GM19397 (cell line): ENCODE data around the gene RAD23A.
"Not testable (repeated sequence)": the region's sequence is repeated elsewhere in the genome, so short reads cannot be mapped to it uniquely, and the experiment has no call there.

Experiments
- ATAC-seq: cut with Tn5 transposase; IDR thresholded peaks from one replicate; pipeline ENCODE4 v1.9.1; 2021; ENCODE audit warnings: mild to moderate bottlenecking, moderate library complexity; ENCODE audit not compliant: unreplicated experiment

The RAD23A gene

GRCh38 chr19:12954612-12954962 is 8.9 kb downstream of the RAD23A start:
- no peak for ATAC-seq

DNA sequence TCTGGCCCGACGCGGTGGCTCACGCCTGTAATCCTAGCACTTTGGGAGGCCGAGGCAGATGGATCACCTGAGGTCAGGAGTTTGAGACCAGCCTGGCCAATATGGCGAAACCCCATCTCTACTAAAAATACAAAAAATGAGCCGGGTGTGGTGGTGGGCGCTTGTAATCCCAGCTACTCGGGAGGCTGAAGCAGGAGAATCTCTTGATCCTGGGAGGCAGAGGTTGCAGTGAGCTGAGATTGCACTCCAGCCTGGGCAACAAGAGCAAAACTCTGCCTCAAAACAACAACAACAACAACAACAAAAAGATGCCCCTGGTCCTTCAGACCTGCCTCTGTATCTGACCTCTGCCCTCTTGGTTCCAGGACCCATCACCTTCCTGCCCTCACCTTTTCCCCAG is 9.9 kb downstream of the RAD23A start:
- ATAC-seq: not testable (repeated sequence)

DNA sequence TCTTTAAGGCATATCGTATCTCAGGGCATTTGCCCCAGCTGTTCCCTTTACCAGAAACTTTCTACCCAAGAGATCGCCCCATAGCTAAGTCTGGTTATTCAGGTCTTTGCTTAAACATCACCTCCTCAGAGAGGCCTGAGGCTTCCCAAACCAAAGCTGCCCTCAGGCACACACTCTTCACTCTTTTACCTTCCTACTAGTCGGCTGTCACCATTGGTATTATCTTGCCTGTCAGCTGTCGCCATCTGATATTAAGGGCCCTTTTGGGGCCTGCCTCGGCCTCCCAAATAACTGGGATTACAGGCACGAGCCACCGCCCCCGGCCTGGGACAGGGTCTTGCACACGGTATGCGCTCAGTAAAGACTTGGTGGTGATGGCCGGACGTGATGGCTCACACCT is 10.3 kb downstream of the RAD23A start:
- ATAC-seq: no peak

DNA sequence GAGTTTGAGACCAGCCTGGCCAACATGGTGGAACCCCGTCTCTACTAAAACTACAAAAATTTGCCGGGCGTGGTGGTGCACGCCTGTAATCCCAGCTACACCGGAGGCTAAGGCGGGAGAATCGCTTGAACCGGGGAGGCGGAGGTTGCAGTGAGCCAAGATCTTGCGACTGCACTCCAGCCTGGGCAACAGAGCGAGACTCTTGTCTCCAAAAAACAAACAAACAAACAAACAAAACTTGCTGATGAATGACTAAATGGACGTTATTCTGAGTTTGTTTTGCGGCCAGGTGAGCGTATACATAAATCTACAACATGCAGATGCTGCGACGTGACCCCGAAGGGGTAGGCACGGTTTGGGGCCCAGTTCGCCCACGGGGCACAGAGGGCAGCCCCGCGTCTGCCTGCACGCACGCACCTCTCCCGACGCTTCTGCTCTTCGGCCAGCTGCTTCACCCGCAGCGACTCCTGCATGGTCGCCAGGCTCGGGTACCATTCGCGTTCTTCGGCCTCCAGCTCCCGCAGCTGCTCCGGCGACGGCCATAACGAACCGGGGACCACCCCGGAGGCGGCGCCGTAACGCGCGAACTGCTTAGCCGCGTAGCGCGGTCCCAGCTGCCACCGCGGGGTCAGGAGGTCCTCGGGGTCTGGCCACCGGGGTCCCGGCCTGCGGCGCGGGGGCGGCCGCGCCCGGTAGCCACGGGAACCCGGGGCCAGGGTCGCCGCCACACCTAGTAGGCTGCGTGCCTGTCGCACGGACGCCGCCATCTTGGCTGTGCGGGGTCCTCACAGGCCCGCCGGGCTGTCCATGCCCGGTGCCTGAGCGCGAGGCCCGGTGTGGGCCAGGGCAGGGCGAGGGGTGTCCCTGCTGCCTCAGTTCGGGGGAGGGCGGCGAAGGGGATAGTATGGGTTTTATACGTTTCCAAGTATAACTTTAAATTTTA is 11.1 kb downstream of the RAD23A start, which contains the start of gene GADD45GIP1:
Gene GADD45GIP1, minus strand, starts transcription at position 778 of the 943 bp plus-strand sequence. Its CDS starts 11 bp downstream, at position 767.
- peak; percentile 87 for ATAC-seq

- not testable (repeated sequence) for ATAC-seq
Measured at GRCh38 chr19:12957389-12957952, 11.8 kb downstream of the RAD23A start.

GRCh38 chr19:12959481-12959880 is 13.8 kb downstream of the RAD23A start:
- no peak for ATAC-seq

DNA sequence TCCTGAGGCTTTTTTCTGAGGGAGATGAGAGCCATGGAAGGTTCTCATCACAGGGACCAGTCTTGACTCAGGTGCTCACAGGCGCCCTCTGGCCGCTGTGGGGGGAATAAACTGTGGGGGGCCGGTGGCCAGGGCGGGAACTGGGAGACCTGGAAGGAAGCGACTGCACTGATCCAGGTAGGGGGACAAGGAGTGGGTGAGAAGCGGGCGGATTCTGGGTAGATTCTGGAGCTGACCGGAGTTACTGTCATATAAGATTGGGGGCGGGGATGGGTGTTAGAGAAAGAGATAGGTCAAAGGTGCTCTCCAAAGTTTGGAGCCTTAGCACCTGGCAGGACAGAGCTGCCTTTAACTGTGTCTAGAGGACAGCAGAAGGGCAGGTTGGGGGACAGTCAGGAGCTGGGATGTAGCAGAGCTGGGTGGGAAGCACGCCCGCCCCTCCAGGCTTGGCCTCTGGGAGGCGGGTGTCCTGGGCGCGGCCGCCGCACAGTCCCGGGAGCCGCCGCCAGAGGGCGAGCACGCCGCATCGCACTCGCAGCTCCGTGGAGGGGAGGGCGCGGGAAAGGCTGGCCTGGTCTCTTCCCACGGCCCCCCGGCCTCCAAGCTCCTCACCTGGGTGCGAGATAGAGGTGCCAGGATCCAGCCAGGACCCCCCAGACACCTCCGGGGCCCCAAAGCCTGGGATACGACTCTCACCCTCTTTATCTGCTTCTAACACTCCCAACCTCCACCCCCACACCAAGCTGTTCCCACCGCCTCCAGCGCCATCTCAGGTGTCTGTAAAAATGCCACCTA is 19.6 kb downstream of the RAD23A start:
- peak; percentile 79 for ATAC-seq

- no peak for ATAC-seq
Measured at GRCh38 chr19:12965812-12966135, 20.1 kb downstream of the RAD23A start.

GRCh38 chr19:12967907-12968306 is 22.2 kb downstream of the RAD23A start:
- ATAC-seq: no peak

DNA sequence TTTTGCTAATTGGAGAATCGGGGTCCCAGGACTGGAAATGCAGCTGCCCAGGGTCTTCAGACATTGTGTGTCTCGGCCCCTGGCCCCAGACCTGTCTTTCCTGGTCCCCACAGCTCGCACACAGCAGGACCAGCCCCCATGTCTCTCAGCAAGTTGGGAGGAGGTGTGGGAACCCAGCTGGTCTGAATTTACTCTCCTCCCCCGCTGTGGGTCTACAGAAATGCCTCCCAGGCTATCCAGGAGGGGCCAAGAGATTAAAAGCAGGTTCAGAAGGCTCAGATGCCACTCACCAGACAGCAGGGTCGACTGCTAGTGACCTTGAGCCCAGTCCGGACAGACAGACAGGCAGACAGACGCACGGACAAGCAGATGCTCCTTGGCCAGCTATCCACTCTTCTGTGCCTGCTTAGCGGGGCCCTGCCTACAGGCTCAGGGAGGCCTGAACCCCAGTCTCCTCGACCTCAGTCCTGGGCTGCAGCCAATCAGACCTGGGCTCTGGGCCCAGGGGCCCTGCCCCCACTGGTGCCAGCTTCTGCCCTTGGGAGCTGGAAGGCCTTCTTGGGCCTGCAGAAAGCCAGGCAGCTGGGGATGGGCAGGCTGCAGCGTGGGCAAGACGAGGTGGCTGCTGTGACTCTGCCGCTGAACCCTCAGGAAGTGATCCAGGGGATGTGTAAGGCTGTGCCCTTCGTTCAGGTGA is 23.8 kb downstream of the RAD23A start, which contains the start of gene DAND5:
Gene DAND5, plus strand, starts transcription at position 285 of the 697 bp plus-strand sequence. Its CDS starts 85 bp downstream, at position 370.
- no peak for ATAC-seq

DNA sequence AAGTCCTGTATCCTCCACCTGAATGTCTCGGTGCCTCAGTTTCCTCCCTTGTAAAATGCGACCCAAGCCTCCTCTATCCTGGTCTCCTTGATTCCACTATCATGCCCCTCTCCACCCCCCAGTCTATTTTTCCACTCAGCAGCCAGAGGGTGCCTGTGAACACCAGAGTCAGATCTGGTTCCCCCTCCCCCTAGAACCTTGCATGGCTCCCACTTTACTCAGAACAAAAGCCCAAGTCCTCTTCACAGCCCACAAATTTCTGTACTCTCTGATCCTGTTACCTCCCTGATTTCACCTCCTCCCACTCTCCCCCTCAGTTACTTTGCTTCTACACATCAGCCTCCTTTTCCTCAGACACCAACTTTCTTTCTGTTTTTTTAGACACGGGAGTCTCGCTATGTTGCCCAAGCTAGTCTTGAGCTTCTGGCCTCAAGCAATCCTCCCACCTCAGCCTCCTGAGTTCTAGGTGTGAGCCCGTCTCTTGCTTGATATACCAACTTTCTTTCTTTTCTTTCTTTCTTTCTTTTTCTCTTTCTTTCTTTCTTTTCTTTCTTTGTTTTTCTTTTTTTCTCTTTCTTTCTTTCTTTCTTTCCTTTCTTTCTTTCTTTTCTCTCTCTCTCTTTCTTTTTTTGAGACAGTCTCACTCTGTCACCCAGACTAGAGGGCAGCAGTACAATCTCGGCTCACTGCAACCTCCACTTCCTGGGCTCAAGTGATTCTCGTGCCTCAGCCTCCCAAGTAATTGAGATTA is 24.6 kb downstream of the RAD23A start:
- no peak for ATAC-seq

- no peak for ATAC-seq
Measured at GRCh38 chr19:12973236-12973635, 27.6 kb downstream of the RAD23A start.

GRCh38 chr19:12974301-12975220 is 28.9 kb downstream of the RAD23A start:
- ATAC-seq: no peak

GRCh38 chr19:12975221-12975741 is 29.6 kb downstream of the RAD23A start:
- no peak for ATAC-seq

- not testable (repeated sequence) for ATAC-seq
Measured at GRCh38 chr19:12976109-12976508, 30.4 kb downstream of the RAD23A start.

DNA sequence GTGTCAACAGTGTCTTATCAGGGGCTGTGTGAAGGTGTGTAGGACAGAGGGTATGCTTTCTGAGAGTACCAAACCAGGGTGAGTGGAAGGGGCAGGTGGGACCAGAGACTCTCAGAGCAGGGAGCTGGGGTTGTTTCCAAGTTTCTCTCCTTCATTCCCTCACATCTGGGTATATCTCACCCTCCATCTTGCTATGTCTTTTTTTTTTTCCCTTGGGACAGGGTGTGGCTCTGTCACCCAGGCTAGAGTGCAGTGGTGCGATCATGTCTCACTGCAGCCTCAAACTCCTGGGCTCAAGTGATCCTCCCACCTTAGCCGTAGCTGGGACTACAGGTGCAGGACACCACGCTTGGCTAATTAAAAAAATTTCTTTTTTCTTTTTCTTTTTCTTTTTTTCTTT is 34.3 kb downstream of the RAD23A start:
- no peak for ATAC-seq

GRCh38 chr19:12982648-12983047 is 37.0 kb downstream of the RAD23A start:
- no peak for ATAC-seq

DNA sequence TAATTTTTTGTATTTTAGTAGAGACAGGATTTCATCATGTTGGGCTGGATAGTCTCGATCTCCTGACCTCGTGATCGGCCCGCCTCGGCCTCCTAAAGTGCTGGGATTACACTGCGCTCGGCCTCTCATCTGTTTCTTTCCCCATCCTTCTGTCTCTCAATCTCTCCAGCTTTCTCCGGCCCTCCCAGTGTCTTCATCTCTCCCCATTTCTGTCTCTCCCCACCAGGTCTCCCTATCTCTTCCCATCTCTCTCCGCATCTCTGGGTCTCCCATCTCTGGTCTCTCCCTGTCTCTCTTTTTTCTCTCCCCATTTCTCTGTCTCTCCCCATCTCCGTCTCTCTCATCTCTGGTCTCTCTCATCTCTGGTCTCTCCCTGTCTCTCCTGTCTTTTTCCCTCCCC is 37.4 kb downstream of the RAD23A start:
- no peak for ATAC-seq
